Esophagus muscularis mucosa (tissue), 4 donors: Measurements from ENCODE around the gene MMP23B. TPM values are rescaled to one million over a fixed set of nuclear protein-coding genes. Genes with fewer than 3 reads are reported as not detected.

Experiments
- DNase-seq: peaks from one replicate; pipeline ENCODE4 v3.0.0-alpha.2; 2017; ENCODE audit errors: extremely low spot score
- H3K27ac ChIP-seq, 4 donors: fragments of 200-600 bp; sonication (generic); replicated peaks in 1 of 4; 1 replicate in 3 of 4; 2 replicates in 1 of 4; pipeline ENCODE4 v1.5.1; 2016 to 2019; ENCODE audit warnings: mild to moderate bottlenecking in 1 of 4
- H3K27me3 ChIP-seq, 4 donors: fragments of 200-600 bp; sonication (generic); one replicate each; pipeline versions ENCODE4 v1.5.1 to v1.6.0; 2016 to 2019
- H3K36me3 ChIP-seq, 4 donors: fragments of 200-600 bp; sonication (generic); one replicate each; pipeline ENCODE4 v1.5.1; 2016 to 2019
- H3K4me1 ChIP-seq, 4 donors: fragments of 200-600 bp; sonication (generic); one replicate each; pipeline ENCODE4 v1.5.1; 2016 to 2019
- H3K4me3 ChIP-seq, 4 donors: fragments of 200-600 bp; sonication (generic); 1 replicate in 2 of 4; 2 replicates in 2 of 4; pipeline ENCODE4 v1.5.1; 2016 to 2019; ENCODE audit warnings: mild to moderate bottlenecking in 4 of 4, moderate library complexity in 1 of 4
- H3K9me3 ChIP-seq, 4 donors: fragments of 200-600 bp; sonication (generic); 1 replicate in 3 of 4; 2 replicates in 1 of 4; pipeline ENCODE4 v1.5.1; 2016 to 2019
- EP300 ChIP-seq: sonication (generic); formaldehyde crosslinking; IDR thresholded peaks from one replicate; pipeline ENCODE4 v1.6.1; 2017; ENCODE audit warnings: antibody characterized with exemption
- POLR2A ChIP-seq: fragments of 450-650 bp; IDR thresholded peaks from one replicate; pipeline ENCODE4 v1.6.1; 2017; ENCODE audit warnings: antibody characterized with exemption, moderate library complexity, mild to moderate bottlenecking, low read depth
- POLR2AphosphoS5 ChIP-seq, 2 donors: sonication (generic); formaldehyde crosslinking; IDR thresholded peaks; one replicate each; pipeline ENCODE4 v1.6.1; 2017; ENCODE audit warnings: antibody characterized with exemption in 2 of 2
- WGBS: methylation state at CpG from one replicate; pipeline ENCODE4 v1.1.5; 2018; 5-methylcytosine and 5-hydroxymethylcytosine counted together
- intact Hi-C: fragments of 100-400 bp; cut with DNase I; formaldehyde crosslinking; loops from one replicate; pipeline ENCODE4 v1.15.1; 2023
- total RNA-seq, 4 donors: library from RNA; depleted of rRNA; stranded (reverse); fragments of >200 nt; gene quantifications; one replicate each; pipeline versions ENCODE4 v1.1.0 to v1.2.1, GENCODE V29; 2016
- TF ChIP-seq, protein P1 (sequence below), 3 experiments: fragments of 200-600 bp in 2 of 3; fragments of 450-650 bp in 1 of 3; sonication (generic) in 2 of 3; IDR thresholded peaks; one replicate each; pipeline ENCODE4 v1.5.1; 2017 to 2019; ENCODE audit warnings: antibody characterized with exemption in 3 of 3, mild to moderate bottlenecking in 2 of 3, moderate library complexity in 1 of 3

Gene MMP23B
- total RNA-seq, 4 donors from 2014 or later: 3.2 to 19.5 (median 14.0) TPM

DNA sequence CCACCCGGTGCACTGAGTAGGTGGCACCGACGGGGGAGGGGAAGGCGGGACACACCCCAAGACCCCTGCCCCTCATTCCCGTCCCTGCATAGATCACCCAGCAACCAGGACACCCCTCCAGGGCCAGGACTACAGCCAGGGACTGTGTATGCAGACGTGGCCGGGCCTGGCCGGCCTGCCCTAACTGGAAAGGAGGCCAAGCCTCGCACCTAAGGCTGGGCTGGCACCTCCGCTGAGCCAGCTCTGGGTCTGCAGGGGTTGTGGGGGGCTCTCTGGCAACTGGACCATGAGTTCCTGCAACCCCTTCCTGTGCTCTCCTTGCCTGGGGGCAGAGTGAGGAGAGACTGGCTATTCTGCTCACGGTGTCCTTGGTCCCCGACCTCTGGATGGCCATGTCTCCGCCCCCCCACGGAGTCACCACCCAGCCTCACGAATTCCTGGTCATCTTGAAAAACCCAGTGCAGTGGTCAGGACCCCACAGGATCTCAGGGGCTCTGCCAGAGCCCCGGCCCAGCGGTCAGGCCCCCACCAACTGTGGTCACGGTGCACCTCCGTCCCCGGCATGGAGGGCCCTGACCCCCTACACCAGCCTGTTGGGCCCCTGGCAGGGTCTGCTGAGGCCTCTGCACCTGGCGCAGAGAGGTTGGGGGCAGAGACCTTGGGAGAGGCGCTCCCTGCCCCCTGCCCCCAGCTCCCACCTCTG lies 31.0 kb upstream of the MMP23B start:
- 36% methylated on average over 3 of the region's 22 CpGs for WGBS
- Histone ChIP-seq H3K27me3 (peaks cover 0 to 91% (median 25%) of the 10 kb centered on the region in 4 donors), H3K27ac (no peak overlapping the region), H3K9me3 (no peaks in the 10 kb centered on the region), H3K4me1 (peaks cover 19 to 38% (median 25%) of the 10 kb centered on the region in 4 donors), H3K4me3 (peak overlapping the region in 3 of 4 donors; percentile 44 to 58 (median 48)), H3K36me3 (no peaks in the 10 kb centered on the region)
- TF ChIP-seq, protein P1, sequence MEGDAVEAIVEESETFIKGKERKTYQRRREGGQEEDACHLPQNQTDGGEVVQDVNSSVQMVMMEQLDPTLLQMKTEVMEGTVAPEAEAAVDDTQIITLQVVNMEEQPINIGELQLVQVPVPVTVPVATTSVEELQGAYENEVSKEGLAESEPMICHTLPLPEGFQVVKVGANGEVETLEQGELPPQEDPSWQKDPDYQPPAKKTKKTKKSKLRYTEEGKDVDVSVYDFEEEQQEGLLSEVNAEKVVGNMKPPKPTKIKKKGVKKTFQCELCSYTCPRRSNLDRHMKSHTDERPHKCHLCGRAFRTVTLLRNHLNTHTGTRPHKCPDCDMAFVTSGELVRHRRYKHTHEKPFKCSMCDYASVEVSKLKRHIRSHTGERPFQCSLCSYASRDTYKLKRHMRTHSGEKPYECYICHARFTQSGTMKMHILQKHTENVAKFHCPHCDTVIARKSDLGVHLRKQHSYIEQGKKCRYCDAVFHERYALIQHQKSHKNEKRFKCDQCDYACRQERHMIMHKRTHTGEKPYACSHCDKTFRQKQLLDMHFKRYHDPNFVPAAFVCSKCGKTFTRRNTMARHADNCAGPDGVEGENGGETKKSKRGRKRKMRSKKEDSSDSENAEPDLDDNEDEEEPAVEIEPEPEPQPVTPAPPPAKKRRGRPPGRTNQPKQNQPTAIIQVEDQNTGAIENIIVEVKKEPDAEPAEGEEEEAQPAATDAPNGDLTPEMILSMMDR (IDR thresholded peaks at IDR 0.05): no peak
- no peak for TF ChIP-seq POLR2A
- no peak for TF ChIP-seq POLR2AphosphoS5 (IDR thresholded peaks at IDR 0.05)
- TF ChIP-seq EP300: no peak
- no peak for DNase-seq
- intact Hi-C loops: no loop called here

GRCh38 chr1:1601564-1602303 lies 30.2 kb upstream of the MMP23B start:
- peaks cover 0 to 83% (median 25%) of the 10 kb centered on the region in 4 donors for H3K27me3 ChIP-seq
- no peak for DNase-seq
- WGBS: 80% methylated on average over 7 of the region's 15 CpGs
- H3K4me1 ChIP-seq: peaks cover 19 to 38% (median 25%) of the 10 kb centered on the region in 4 donors
- TF ChIP-seq, protein P1 (IDR thresholded peaks at IDR 0.05): no peak
- no peak for TF ChIP-seq POLR2AphosphoS5 (IDR thresholded peaks at IDR 0.05)
- no peak for TF ChIP-seq EP300
- TF ChIP-seq POLR2A: no peak
- intact Hi-C loops: no loop called here
- no peaks in the 10 kb centered on the region for H3K36me3 ChIP-seq
- H3K9me3 ChIP-seq: no peaks in the 10 kb centered on the region
- no peak overlapping the region for H3K27ac ChIP-seq
- no peak overlapping the region for H3K4me3 ChIP-seq

- Histone ChIP-seq H3K27ac (no peak overlapping the region), H3K4me1 (peaks cover 13 to 34% (median 20%) of the 10 kb centered on the region in 4 donors), H3K9me3 (no peaks in the 10 kb centered on the region), H3K4me3 (no peak overlapping the region), H3K27me3 (peaks cover 0 to 76% (median 25%) of the 10 kb centered on the region in 4 donors), H3K36me3 (no peaks in the 10 kb centered on the region)
- intact Hi-C loops: no loop called here
- no peak for DNase-seq
- WGBS: 53% methylated on average over 16 of the region's 18 CpGs
- TF ChIP-seq POLR2AphosphoS5 (IDR thresholded peaks at IDR 0.05): no peak
- no peak for TF ChIP-seq POLR2A
- TF ChIP-seq EP300: no peak
- TF ChIP-seq, protein P1 (IDR thresholded peaks at IDR 0.05): no peak
These were observed 29.5 kb upstream of the MMP23B start for GRCh38 chr1:1602304-1602967.

DNA sequence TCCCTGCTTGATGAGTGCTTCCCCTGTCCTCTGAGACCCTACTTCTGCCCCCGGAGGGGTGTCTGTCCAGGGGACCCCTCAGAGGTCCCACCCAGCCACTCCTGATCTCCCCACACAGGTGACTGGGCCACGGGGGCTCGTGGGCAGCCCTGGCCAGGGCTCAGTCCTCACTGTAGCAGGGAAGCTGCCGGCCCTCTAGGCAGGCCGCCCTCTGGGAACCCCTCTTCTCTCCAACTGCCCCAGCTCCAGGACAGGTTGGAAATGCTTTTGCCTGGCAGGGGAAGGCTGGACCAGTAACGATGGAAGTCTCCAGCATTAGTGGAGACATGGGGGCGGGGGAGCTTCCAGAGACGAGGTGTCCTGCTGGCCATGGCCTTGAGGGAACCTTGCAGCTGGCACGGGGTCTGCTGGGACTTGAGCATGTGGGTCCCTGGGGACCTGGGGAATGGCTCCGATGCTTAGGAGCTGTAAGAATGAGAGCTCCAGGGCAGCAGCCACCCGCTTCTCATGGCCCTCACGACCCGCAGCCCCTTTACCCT lies 28.9 kb upstream of the MMP23B start:
- TF ChIP-seq POLR2A (no peak), POLR2AphosphoS5 (IDR thresholded peaks at IDR 0.05) (no peak), EP300 (no peak)
- TF ChIP-seq, protein P1 (IDR thresholded peaks at IDR 0.05): no peak
- peaks cover 0 to 70% (median 24%) of the 10 kb centered on the region in 4 donors for H3K27me3 ChIP-seq
- H3K27ac ChIP-seq: no peak overlapping the region
- no peaks in the 10 kb centered on the region for H3K36me3 ChIP-seq
- WGBS: 73% methylated on average over 6 of the region's 13 CpGs
- H3K9me3 ChIP-seq: no peaks in the 10 kb centered on the region
- peaks cover 10 to 28% (median 15%) of the 10 kb centered on the region in 4 donors for H3K4me1 ChIP-seq
- no peak overlapping the region for H3K4me3 ChIP-seq
- DNase-seq: no peak
- intact Hi-C loops: no loop called here
